AG09309 (cell line): Measurements from ENCODE around the gene FH.

Source experiments
- DNase-seq: peaks from one replicate; pipeline ENCODE4 v3.0.0-alpha.2; 2010; ENCODE audit warnings: low read depth
- H3K4me3 ChIP-seq: 2 replicates; pipeline ENCODE4 v1.5.1; 2011; ENCODE audit warnings: mild to moderate bottlenecking, low read depth, low read length, moderate library complexity; ENCODE audit not compliant: control insufficient read depth
- TF ChIP-seq, protein P1 (sequence below): IDR thresholded peaks from 2 replicates; pipeline ENCODE4 v1.5.1; 2011; ENCODE audit warnings: mild to moderate bottlenecking, low read depth, low read length, inconsistent platforms; ENCODE audit not compliant: insufficient read depth, control insufficient read depth; ENCODE audit errors: missing control alignments

The FH gene

DNA sequence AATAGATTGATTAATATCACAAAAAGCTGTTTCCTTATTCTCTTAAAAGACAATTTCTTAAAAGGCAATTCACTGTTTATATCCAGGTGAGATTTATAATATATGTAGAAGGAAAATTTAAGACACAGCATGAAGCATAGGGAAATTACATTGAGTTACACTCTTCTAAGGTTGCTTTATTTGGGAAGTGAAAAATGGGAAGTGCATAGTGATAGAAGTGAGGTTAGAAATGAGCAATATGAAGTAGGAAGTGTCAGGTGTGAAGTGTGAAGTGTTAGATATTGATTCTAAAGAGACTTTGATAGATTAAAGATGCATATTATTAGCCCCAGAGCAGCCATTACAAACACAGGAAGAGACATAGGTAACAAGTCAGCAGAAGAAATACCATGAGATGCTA, 40.3 kb downstream of the FH start:
- DNase-seq: no peak
- H3K4me3 ChIP-seq: no peak overlapping the region
- TF ChIP-seq, protein P1, sequence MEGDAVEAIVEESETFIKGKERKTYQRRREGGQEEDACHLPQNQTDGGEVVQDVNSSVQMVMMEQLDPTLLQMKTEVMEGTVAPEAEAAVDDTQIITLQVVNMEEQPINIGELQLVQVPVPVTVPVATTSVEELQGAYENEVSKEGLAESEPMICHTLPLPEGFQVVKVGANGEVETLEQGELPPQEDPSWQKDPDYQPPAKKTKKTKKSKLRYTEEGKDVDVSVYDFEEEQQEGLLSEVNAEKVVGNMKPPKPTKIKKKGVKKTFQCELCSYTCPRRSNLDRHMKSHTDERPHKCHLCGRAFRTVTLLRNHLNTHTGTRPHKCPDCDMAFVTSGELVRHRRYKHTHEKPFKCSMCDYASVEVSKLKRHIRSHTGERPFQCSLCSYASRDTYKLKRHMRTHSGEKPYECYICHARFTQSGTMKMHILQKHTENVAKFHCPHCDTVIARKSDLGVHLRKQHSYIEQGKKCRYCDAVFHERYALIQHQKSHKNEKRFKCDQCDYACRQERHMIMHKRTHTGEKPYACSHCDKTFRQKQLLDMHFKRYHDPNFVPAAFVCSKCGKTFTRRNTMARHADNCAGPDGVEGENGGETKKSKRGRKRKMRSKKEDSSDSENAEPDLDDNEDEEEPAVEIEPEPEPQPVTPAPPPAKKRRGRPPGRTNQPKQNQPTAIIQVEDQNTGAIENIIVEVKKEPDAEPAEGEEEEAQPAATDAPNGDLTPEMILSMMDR: no peak

DNA sequence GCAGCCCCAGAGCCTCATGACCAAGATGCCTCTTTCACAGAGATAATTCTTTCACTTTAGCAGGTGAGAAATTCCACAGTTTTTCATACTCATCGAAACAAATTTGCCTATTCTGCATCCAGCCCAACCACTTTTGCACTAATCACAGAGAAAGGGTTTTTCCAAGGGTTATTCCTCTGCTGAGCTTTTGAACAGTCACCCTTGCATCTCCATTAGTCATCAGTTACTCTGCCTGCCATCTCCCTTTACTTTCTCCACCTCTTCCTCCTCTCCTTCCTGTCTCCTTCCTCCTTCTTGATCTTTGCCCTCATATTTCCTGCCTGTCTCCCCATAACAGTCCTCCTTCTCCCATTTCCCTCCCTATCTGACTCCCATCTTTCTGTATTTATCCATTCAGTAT, 43.9 kb downstream of the FH start:
- TF ChIP-seq, protein P1: no peak
- H3K4me3 ChIP-seq: no peak overlapping the region
- DNase-seq: no peak

DNA sequence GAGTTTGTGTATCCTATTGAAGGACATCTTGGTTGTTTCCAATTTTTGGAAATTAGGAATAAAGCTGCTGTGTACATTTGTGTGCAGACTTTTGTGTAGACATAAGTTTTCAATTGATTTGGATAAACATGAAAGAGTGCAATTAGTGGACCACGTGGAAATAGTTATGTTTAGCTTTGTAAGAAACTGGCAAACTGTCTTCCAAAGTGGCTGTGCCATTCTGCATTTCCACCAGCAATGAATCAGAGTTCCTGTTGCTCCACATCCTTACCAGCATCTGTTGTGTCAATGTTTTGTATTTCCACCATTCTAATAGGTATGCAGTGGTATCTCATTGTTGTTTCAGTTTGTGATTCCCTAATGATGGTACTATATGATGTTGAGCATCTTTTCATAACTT, 46.5 kb downstream of the FH start:
- no peak for DNase-seq
- TF ChIP-seq, protein P1: no peak
- no peak overlapping the region for H3K4me3 ChIP-seq

DNA sequence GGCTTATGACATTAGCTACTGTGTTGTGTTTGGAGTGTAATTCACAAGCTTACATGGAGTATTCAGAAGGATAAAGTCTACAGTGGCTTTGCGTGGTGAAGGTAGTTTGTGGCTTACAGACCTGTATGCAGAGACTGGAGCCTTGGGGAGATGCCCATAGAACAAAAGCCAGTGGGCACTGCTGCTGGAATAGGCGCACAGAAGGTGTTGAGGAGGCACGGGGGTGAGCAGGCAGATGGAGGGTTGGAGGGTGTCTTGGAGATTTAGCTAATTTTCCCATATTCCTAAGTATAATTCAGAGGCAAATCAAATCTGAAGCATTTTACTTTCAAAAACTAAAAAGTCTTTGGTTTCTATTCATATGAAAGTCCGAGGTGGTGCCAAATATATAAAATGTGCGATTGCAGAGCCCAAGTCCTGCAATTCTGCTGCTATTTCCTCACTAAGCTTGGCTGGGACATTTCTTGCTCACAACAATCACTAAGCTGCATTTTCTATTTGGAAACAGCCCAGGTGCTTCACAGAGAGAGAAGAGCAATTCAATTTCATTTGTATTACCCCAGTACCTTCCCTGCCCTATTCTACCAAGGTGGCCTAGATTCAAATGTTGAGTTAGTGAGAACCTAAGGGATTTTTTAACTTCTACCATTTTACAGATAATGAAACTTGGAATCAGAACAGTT, 48.5 kb downstream of the FH start:
- DNase-seq: no peak
- TF ChIP-seq, protein P1: no peak
- no peak overlapping the region for H3K4me3 ChIP-seq

DNA sequence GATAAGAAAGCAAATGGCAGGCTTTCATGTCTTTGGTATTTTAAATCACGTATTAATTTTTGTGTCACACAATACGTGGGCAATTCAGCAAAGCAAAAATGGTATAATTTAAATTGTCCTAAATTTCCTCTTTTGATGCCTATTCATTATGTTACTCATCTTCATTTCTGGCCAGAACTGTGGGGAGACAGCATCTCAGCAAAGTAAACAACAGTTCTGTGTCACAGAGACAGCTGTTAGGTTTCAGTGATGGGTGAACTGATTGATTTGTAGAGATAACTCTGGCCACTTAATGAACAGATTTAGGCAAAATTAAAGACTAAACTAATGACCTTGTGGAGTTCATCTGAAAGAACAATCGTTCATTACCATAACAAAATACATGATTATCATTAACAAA, 49.2 kb downstream of the FH start:
- TF ChIP-seq, protein P1: no peak
- no peak for DNase-seq
- no peak overlapping the region for H3K4me3 ChIP-seq

DNA sequence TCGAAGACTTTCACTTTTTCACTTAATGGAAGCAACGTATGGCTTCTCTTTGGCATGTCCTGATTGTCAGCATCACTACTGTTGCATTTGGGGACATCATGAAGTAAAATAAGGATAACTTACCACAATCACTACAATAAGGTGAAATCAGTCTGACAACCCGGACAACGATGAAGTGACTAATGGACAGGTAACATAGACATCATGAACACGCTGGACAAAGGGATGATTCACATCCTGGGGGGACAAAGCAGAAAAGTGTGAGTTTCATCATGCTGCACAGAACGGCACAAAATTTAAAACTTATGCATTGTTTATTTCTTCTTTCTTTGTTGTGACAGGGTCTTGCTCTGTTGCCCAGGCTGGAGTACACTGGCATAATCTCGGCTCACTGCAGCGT, 53.9 kb downstream of the FH start:
- DNase-seq: no peak
- TF ChIP-seq, protein P1: no peak
- no peak overlapping the region for H3K4me3 ChIP-seq
